H1 (cell line): Measurements from ENCODE around the gene HPS3. TPM values are rescaled to one million over a fixed set of nuclear protein-coding genes. Genes with fewer than 3 reads are reported as not detected.
A peak's percentile ranks its signal among the peaks of the same experiment; 100 is the strongest.

Experiments used
- CTCF ChIA-PET: fragments of 300-600 bp; sonication (Branson Sonifier 250); formaldehyde crosslinking; loops from one replicate; lab custom pipeline; 2021; ENCODE audit not compliant: partially characterized antibody; lab: Charles Lee
- POLR2A ChIA-PET: fragments of 300-600 bp; sonication (Branson Sonifier 250); formaldehyde crosslinking; loops from one replicate; lab custom pipeline; 2021; ENCODE audit warnings: inconsistent platforms; ENCODE audit not compliant: partially characterized antibody; lab: Charles Lee
- DNase-seq, 2 experiments: peaks; one replicate each; pipeline versions ENCODE4 v3.0.0 to v3.0.0-alpha.2; 2010 to 2022; ENCODE audit warnings: low spot score in 2 of 2, low read depth in 1 of 2, mixed read lengths in 1 of 2
- FAIRE-seq: peaks from 2 replicates; lab custom pipeline; 2011; peaks lifted over from hg19 to GRCh38; lab: Jason Lieb, UNC
- H2AFZ ChIP-seq: 2 replicates; pipeline ENCODE4 v1.8.1; 2012; ENCODE audit warnings: low read length, inconsistent platforms
- H2AK5ac ChIP-seq: 2 replicates; pipeline ENCODE4 v1.6.1; 2013; ENCODE audit warnings: low read depth, low read length
- H2BK120ac ChIP-seq: replicated peaks from 2 replicates; pipeline ENCODE3; 2013; ENCODE audit warnings: low read depth, low read length, inconsistent platforms
- H2BK12ac ChIP-seq: 2 replicates; pipeline ENCODE4 v1.6.1; 2013; ENCODE audit warnings: low read depth, low read length
- H2BK15ac ChIP-seq: 2 replicates; pipeline ENCODE4 v1.6.1; 2013; ENCODE audit warnings: low read length
- H2BK20ac ChIP-seq: 2 replicates; pipeline ENCODE4 v1.6.1; 2013; ENCODE audit warnings: low read length
- H2BK5ac ChIP-seq: 2 replicates; pipeline ENCODE4 v1.6.1; 2013; ENCODE audit warnings: low read depth, low read length
- H3K14ac ChIP-seq: 2 replicates; pipeline ENCODE4 v1.6.1; 2013; ENCODE audit warnings: inconsistent platforms; ENCODE audit not compliant: insufficient read length
- H3K18ac ChIP-seq: 2 replicates; pipeline ENCODE4 v1.6.1; 2013; ENCODE audit warnings: low read length; ENCODE audit errors: extremely low read depth
- H3K23ac ChIP-seq: 2 replicates; pipeline ENCODE4 v1.6.1; 2013; ENCODE audit warnings: inconsistent platforms; ENCODE audit not compliant: insufficient read length
- H3K23me2 ChIP-seq: 2 replicates; pipeline ENCODE4 v1.6.1; 2013; ENCODE audit warnings: low read depth, low read length
- H3K27ac ChIP-seq: 2 replicates; pipeline ENCODE4 v1.6.1; 2011; ENCODE audit warnings: low read depth, low read length, inconsistent platforms
- H3K27me3 ChIP-seq, 4 experiments: replicated peaks in 1 of 4; 1 replicate in 1 of 4; 2 replicates in 3 of 4; pipeline versions ENCODE4 v1.6.1 to v1.8.1; 2011 to 2013; ENCODE audit warnings: low read length in 3 of 4, mild to moderate bottlenecking in 3 of 4, inconsistent platforms in 2 of 4, mixed read lengths in 2 of 4, moderate library complexity in 1 of 4; ENCODE audit not compliant: control insufficient read depth in 3 of 4, insufficient read depth in 3 of 4; ENCODE audit errors: extremely low read depth in 1 of 4
- H3K36me3 ChIP-seq, 4 experiments: 2 replicates each; pipeline versions ENCODE4 v1.6.1 to v1.8.1; 2011 to 2013; ENCODE audit warnings: mild to moderate bottlenecking in 4 of 4, low read length in 3 of 4, moderate library complexity in 2 of 4, control low read depth in 1 of 4, inconsistent platforms in 1 of 4; ENCODE audit not compliant: insufficient read depth in 4 of 4, control insufficient read depth in 2 of 4
- H3K4ac ChIP-seq: replicated peaks from 2 replicates; pipeline ENCODE3; 2013; ENCODE audit warnings: low read length, low read depth, mixed read lengths, inconsistent platforms; ENCODE audit not compliant: insufficient read length
- H3K4me1 ChIP-seq, 4 experiments: replicated peaks in 1 of 4; 1 replicate in 1 of 4; 2 replicates in 3 of 4; pipeline versions ENCODE4 v1.6.1 to v1.8.1; 2011 to 2013; ENCODE audit warnings: low read length in 3 of 4, inconsistent platforms in 2 of 4, mixed read lengths in 1 of 4; ENCODE audit not compliant: insufficient read depth in 4 of 4, control insufficient read depth in 3 of 4
- H3K4me2 ChIP-seq, 2 experiments: 2 replicates each; pipeline versions ENCODE4 v1.6.1 to v1.8.1; 2011 to 2013; ENCODE audit warnings: low read depth in 2 of 2, low read length in 2 of 2, control low read depth in 1 of 2, inconsistent platforms in 1 of 2, mild to moderate bottlenecking in 1 of 2; ENCODE audit not compliant: insufficient read depth in 1 of 2
- H3K4me3 ChIP-seq, 4 experiments: fragments of 200-600, 300-600 bp in 1 of 4; sonication (generic), shearing (Covaris generic), sonication (Bioruptor Twin) in 1 of 4; 2 replicates each; pipeline versions ENCODE4 v1.5.1 to v1.8.1; 2011 to 2016; ENCODE audit warnings: low read length in 4 of 4, low read depth in 3 of 4, control low read depth in 2 of 4, inconsistent platforms in 2 of 4, mild to moderate bottlenecking in 2 of 4, mixed read lengths in 1 of 4, moderate library complexity in 1 of 4; ENCODE audit not compliant: insufficient read depth in 2 of 4; ENCODE audit errors: extremely low read depth in 1 of 4
- H3K56ac ChIP-seq: replicated peaks from 2 replicates; pipeline ENCODE3; 2013; ENCODE audit warnings: low read depth, mild to moderate bottlenecking, mixed read lengths, low read length, inconsistent platforms; ENCODE audit not compliant: insufficient read length
- H3K79me1 ChIP-seq: 2 replicates; pipeline ENCODE4 v1.6.1; 2013; ENCODE audit warnings: low read depth, low read length, control low read depth
- H3K79me2 ChIP-seq, 2 experiments: 2 replicates each; pipeline versions ENCODE4 v1.6.1 to v1.8.1; 2012 to 2013; ENCODE audit warnings: low read length in 2 of 2, mild to moderate bottlenecking in 2 of 2, inconsistent platforms in 1 of 2; ENCODE audit not compliant: insufficient read depth in 2 of 2, control insufficient read depth in 1 of 2
- H3K9ac ChIP-seq, 4 experiments: replicated peaks in 1 of 4; 1 replicate in 1 of 4; 2 replicates in 3 of 4; pipeline versions ENCODE4 v1.6.1 to v1.8.1; 2011 to 2013; ENCODE audit warnings: low read depth in 3 of 4, low read length in 3 of 4, control low read depth in 2 of 4, mild to moderate bottlenecking in 2 of 4, moderate library complexity in 2 of 4, inconsistent platforms in 1 of 4; ENCODE audit errors: extremely low read depth in 1 of 4
- H3K9me3 ChIP-seq, 2 experiments: 2 replicates each; pipeline versions ENCODE4 v1.6.1 to v1.8.1; 2012 to 2013; ENCODE audit warnings: mild to moderate bottlenecking in 2 of 2, moderate library complexity in 2 of 2, control low read depth in 1 of 2, inconsistent platforms in 1 of 2, low read depth in 1 of 2, low read length in 1 of 2, mixed read lengths in 1 of 2; ENCODE audit not compliant: insufficient read depth in 2 of 2
- H4K20me1 ChIP-seq, 2 experiments: replicated peaks in 1 of 2; 2 replicates each; pipeline versions ENCODE3 to v1.8.1; 2011 to 2013; ENCODE audit warnings: inconsistent platforms in 2 of 2, low read length in 2 of 2, mild to moderate bottlenecking in 1 of 2; ENCODE audit not compliant: insufficient read depth in 2 of 2, control insufficient read depth in 1 of 2
- H4K5ac ChIP-seq: 2 replicates; pipeline ENCODE4 v1.6.1; 2013; ENCODE audit warnings: low read length, low read depth, mixed read lengths, inconsistent platforms; ENCODE audit not compliant: insufficient read length
- H4K8ac ChIP-seq: 2 replicates; pipeline ENCODE4 v1.8.0; 2013; ENCODE audit warnings: mild to moderate bottlenecking, moderate library complexity, low read length, inconsistent platforms; ENCODE audit not compliant: insufficient read depth; ENCODE audit errors: extremely low read depth
- H4K91ac ChIP-seq: replicated peaks from 2 replicates; pipeline ENCODE3; 2013; ENCODE audit warnings: low read length, mixed read lengths, inconsistent platforms; ENCODE audit not compliant: insufficient read length
- JUND ChIP-seq: IDR thresholded peaks from 2 replicates; pipeline ENCODE4 v1.6.1; 2011; ENCODE audit warnings: mild to moderate bottlenecking, improper control_type of control experiment, low read length
- KDM1A ChIP-seq: fragments of 200-600, 300-600 bp; sonication (generic); IDR thresholded peaks from 2 replicates; pipeline ENCODE4 v1.7.1; 2016; ENCODE audit warnings: mild to moderate bottlenecking, low read length, borderline replicate concordance
- KDM4A ChIP-seq: IDR thresholded peaks from one replicate; pipeline ENCODE4 v1.7.1; 2012; ENCODE audit warnings: low read depth, mild to moderate bottlenecking, moderate library complexity, low read length, inconsistent platforms; ENCODE audit not compliant: severe bottlenecking
- POLR2AphosphoS5 ChIP-seq: IDR thresholded peaks from 2 replicates; pipeline ENCODE4 v1.6.1; 2011; ENCODE audit warnings: low read depth, low read length
- RAD21 ChIP-seq, 2 experiments: IDR thresholded peaks in 1 of 2; conservative IDR thresholded peaks in 1 of 2; 2 replicates each; pipeline ENCODE4 v1.6.1; 2011; ENCODE audit warnings: low read depth in 2 of 2, low read length in 2 of 2, improper control_type of control experiment in 1 of 2, inconsistent platforms in 1 of 2, mild to moderate bottlenecking in 1 of 2, moderate library complexity in 1 of 2
- RBBP5 ChIP-seq: IDR thresholded peaks from 2 replicates; pipeline ENCODE4 v1.7.1; 2012; ENCODE audit warnings: low read depth, mild to moderate bottlenecking, inconsistent platforms, low read length, moderate library complexity, borderline replicate concordance
- TCF12 ChIP-seq: IDR thresholded peaks from 2 replicates; pipeline ENCODE4 v1.6.1; 2011; ENCODE audit warnings: low read depth, mild to moderate bottlenecking, low read length
- WGBS, 2 experiments: shearing (Covaris generic) in 1 of 2; methylation state at CpG; one replicate each; pipeline versions ENCODE4 v1.1.6 to v1.1.7; 2013 to 2015; ENCODE audit warnings: low lambda C conversion rate in 2 of 2, mixed read lengths in 2 of 2, inconsistent platforms in 1 of 2, low coverage in 1 of 2, missing lambda C conversion rate in 1 of 2; ENCODE audit not compliant: insufficient replicate concordance in 2 of 2, insufficient coverage in 1 of 2, insufficient read length in 1 of 2; ENCODE audit errors: extremely low coverage in 1 of 2, missing lambda C conversion rate in 1 of 2; 5-methylcytosine and 5-hydroxymethylcytosine counted together
- long read RNA-seq, 2 experiments: library from RNA in 1 of 2; library from capped mRNA in 1 of 2; stranded (forward); transcript quantifications; one replicate each; pipeline ENCODE4 v2.0.0, GENCODE V29; 2021; ENCODE audit warnings: inconsistent platforms in 1 of 2
- polyA minus RNA-seq, 3 experiments: library from RNA; depleted of rRNA, polyadenylated mRNA; stranded (reverse); fragments of >200 nt; gene quantifications; 1 replicate in 2 of 3; 2 replicates in 1 of 3; pipeline ENCODE4 v1.2.3, GENCODE V29; 2011
- polyA plus RNA-seq, 7 experiments: library from polyadenylated mRNA; depleted of rRNA in 3 of 7; stranded (reverse) in 5 of 7; unstranded in 2 of 7; fragments of >200 nt in 5 of 7; fragments of 200-250 nt in 2 of 7; gene quantifications; 1 replicate in 5 of 7; 2 replicates in 1 of 7; 4 replicates in 1 of 7; pipeline versions ENCODE4 v1.2.1 to v1.2.3, GENCODE V29; 2011 to 2013; ENCODE audit warnings: missing spikeins in 2 of 7, mixed read lengths in 2 of 7
- total RNA-seq: library from RNA; stranded (reverse); fragmentation: NEBNext Ultra II Directional; extraction: Animal tissue kit (Norgen Biotek cat#: 25700); gene quantifications from 2 replicates; pipeline ENCODE4 v1.2.1, GENCODE V29; 2021

The HPS3 gene
- total RNA-seq, result 42.8 and 48.7 TPM in 2 replicates
- polyA plus RNA-seq (2011; rRNA removed), result 23.7 and 24.0 TPM in 2 replicates
- polyA plus RNA-seq (2011; cell fraction: cytosol; rRNA removed), result 32.5 TPM
- 22.5 TPM for polyA plus RNA-seq (2011; cell fraction: nucleus; rRNA removed)
- 32.6 to 41.2 TPM (median 36.7 TPM) in 4 replicates for polyA plus RNA-seq (2012, experiment 1 of 2)
- polyA plus RNA-seq (2012, experiment 2 of 2), result 5.4 TPM
- polyA plus RNA-seq (2013, experiment 1 of 2), result 24.1 TPM
- polyA plus RNA-seq (2013, experiment 2 of 2), result 23.6 TPM
- polyA minus RNA-seq (2011; rRNA and poly(A)+ RNA removed), result 50.7 and 61.1 TPM in 2 replicates
- 27.6 TPM for polyA minus RNA-seq (2011; cell fraction: cytosol; rRNA and poly(A)+ RNA removed)
- polyA minus RNA-seq (2011; cell fraction: nucleus; rRNA and poly(A)+ RNA removed), result 38.2 TPM
- long read RNA-seq, experiment 1, full-length matches to known transcripts, result 10 of 38 reads
- long read RNA-seq, experiment 1, partial matches to known transcripts, result 24 of 38 reads
- long read RNA-seq, experiment 1, other reads (novel, unspliced or antisense), result 4 of 38 reads
- long read RNA-seq, experiment 2, partial matches to known transcripts, result 11 of 12 reads
- long read RNA-seq, experiment 2, other reads (novel, unspliced or antisense), result 1 of 12 reads

GRCh38 chr3:149129326-149130205 is at the start of gene HPS3:
Gene HPS3 (plus strand): TSS chr3:149129638. CDS start chr3:149129724, 86 bp downstream.
- Histone ChIP-seq H3K79me1 (no peaks in the 10 kb centered on the region; the same call in 1 of the 2 replicates), H2BK15ac (no peak within 1 kb of the TSS), H3K27ac (peak within 1 kb of the TSS; percentile 62; the same call in 1 of the 2 replicates), H4K8ac (peak within 1 kb of the TSS; percentile 28), H4K91ac (peak within 1 kb of the TSS; percentile 88), H2BK120ac (no peak within 1 kb of the TSS), H4K5ac (peak within 1 kb of the TSS; percentile 87), H3K23me2 (peaks cover 3% of the 10 kb centered on the region; the same call in 1 of the 2 replicates), H3K27me3 (no peaks in the 10 kb centered on the region; a peak in 1 of 7 replicates), H3K56ac (peak within 1 kb of the TSS; percentile 26), H3K9ac (peak within 1 kb of the TSS; percentile 62 to 78 (median 68)), H3K14ac (no peak within 1 kb of the TSS), H3K36me3 (no peaks in the 10 kb centered on the region; a peak in 1 of 8 replicates), H2BK12ac (no peak within 1 kb of the TSS), H2AFZ (peak within 1 kb of the TSS; percentile 64), H2BK20ac (no peak within 1 kb of the TSS), H3K23ac (no peak within 1 kb of the TSS), H3K4me1 (peaks cover 3 to 11% (median 7%) of the 10 kb centered on the region in 4 experiments), H3K18ac (peak within 1 kb of the TSS; percentile 80), H3K79me2 (peaks cover 0 to 46% of the 10 kb centered on the region in 2 experiments; a peak in 2 of 4 replicates), H3K4me3 (peak within 1 kb of the TSS; percentile 77 to 94 (median 81)), H3K4me2 (peak within 1 kb of the TSS; percentile 72 to 92), H3K4ac (no peak within 1 kb of the TSS), H3K9me3 (no peaks in the 10 kb centered on the region), H2AK5ac (no peak within 1 kb of the TSS), H4K20me1 (no peaks in the 10 kb centered on the region), H2BK5ac (peak within 1 kb of the TSS; percentile 45; the same call in 1 of the 2 replicates)
- ChIA-PET POLR2A (interaction anchor here (0.7 to 1.8 kb wide), 9 partner anchors 9 to 615 kb away, joined by 3 to 6 read pairs (median 3); no protein-coding TSS in a partner anchor), CTCF (interaction anchor here (0.7 to 2.5 kb wide), 13 partner anchors 10 to 358 kb away, joined by 3 to 21 read pairs (median 4); no protein-coding TSS in a partner anchor)
- FAIRE-seq (no peak), DNase-seq (peak; percentile 31 to 87)
- 4% methylated on average over 79 of the region's 84 CpGs; no CpG with 5 or more reads in 1 of the 2 experiments for WGBS, 2 experiments
- TF ChIP-seq TCF12 (no peak), KDM1A (no peak), JUND (no peak), RBBP5 (peak; percentile 87; the same call in 1 of the 2 replicates), KDM4A (peak; percentile 93), POLR2AphosphoS5 (peak; percentile 71; the same call in 1 of the 2 replicates), RAD21 (IDR thresholded peaks at IDR 0.05 in 1 of 2, conservative IDR thresholded peaks at IDR 0.05 in 1 of 2; ENCODE audit: low read depth in 2 of 2, low read length in 2 of 2) (0 out of 4 replicates have a peak, but pooled peaks of 1 of the 2 experiments have one; percentile 1)
